Endothelial cell (in vitro differentiated cells): Measurements from ENCODE around the gene TAF3. TPM values are rescaled to one million over a fixed set of nuclear protein-coding genes. Genes with fewer than 3 reads are reported as not detected.
A peak's percentile ranks its signal among the peaks of the same experiment; 100 is the strongest.

Experiments used
- DNase-seq: peaks from one replicate; pipeline ENCODE4 v3.0.0; 2021; ENCODE audit warnings: low spot score
- H3K27ac Mint-ChIP-seq: one replicate; pipeline ENCODE4 v1.8.0; 2021; ENCODE audit warnings: mixed read lengths, inconsistent platforms; ENCODE audit not compliant: unreplicated experiment
- H3K27me3 Mint-ChIP-seq: one replicate; pipeline ENCODE4 v1.8.0; 2021; ENCODE audit warnings: mild to moderate bottlenecking, moderate library complexity, mixed read lengths, inconsistent platforms; ENCODE audit not compliant: unreplicated experiment
- H3K36me3 Mint-ChIP-seq: one replicate; pipeline ENCODE4 v1.8.0; 2021; ENCODE audit warnings: mild to moderate bottlenecking, low read depth, mixed read lengths, inconsistent platforms; ENCODE audit not compliant: unreplicated experiment
- H3K4me1 Mint-ChIP-seq: one replicate; pipeline ENCODE4 v1.8.0; 2021; ENCODE audit warnings: mild to moderate bottlenecking, mixed read lengths, inconsistent platforms; ENCODE audit not compliant: unreplicated experiment
- H3K4me3 Mint-ChIP-seq: one replicate; pipeline ENCODE4 v1.8.0; 2021; ENCODE audit warnings: mild to moderate bottlenecking, mixed read lengths, inconsistent platforms; ENCODE audit not compliant: unreplicated experiment
- H3K9me3 Mint-ChIP-seq: one replicate; pipeline ENCODE4 v1.8.0; 2021; ENCODE audit warnings: mixed read lengths, inconsistent platforms; ENCODE audit not compliant: unreplicated experiment
- total RNA-seq: library from RNA; stranded (reverse); fragmentation: NEBNext Ultra II Directional; extraction: Animal tissue kit (Norgen Biotek cat#: 25700); gene quantifications from one replicate; pipeline ENCODE4 v1.2.1, GENCODE V29; 2021; ENCODE audit not compliant: unreplicated experiment
- TF ChIP-seq, protein P1 (sequence below): fragments of 200-600 bp; sonication (generic); IDR thresholded peaks from one replicate; pipeline ENCODE4 v1.5.0; 2021; ENCODE audit warnings: antibody characterized with exemption; ENCODE audit not compliant: unreplicated experiment

TAF3 gene
- total RNA-seq, 1 donor from 2014 or later: 12.4 TPM

DNA sequence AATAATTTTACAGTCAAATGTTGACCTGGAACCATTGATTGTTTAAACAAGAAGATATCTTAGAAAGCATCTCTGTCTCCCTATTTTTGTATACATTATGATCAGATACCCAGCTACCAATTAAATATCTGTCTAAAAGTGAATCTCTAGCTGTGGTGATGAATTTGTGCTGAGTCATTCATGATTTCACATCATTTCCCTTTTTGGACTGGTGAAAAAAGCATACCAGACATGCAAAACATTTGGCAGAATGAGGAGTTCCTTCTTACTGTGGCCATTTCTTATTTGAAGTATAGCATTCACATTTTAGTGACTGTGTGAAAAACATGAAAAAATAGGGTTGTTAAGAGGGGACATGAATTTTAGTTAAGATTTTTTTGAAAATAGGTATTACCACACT, 138.2 kb downstream of the TAF3 start:
- DNase-seq: no peak
- H3K9me3 Mint-ChIP-seq: no peaks in the 10 kb centered on the region
- TF ChIP-seq, protein P1, sequence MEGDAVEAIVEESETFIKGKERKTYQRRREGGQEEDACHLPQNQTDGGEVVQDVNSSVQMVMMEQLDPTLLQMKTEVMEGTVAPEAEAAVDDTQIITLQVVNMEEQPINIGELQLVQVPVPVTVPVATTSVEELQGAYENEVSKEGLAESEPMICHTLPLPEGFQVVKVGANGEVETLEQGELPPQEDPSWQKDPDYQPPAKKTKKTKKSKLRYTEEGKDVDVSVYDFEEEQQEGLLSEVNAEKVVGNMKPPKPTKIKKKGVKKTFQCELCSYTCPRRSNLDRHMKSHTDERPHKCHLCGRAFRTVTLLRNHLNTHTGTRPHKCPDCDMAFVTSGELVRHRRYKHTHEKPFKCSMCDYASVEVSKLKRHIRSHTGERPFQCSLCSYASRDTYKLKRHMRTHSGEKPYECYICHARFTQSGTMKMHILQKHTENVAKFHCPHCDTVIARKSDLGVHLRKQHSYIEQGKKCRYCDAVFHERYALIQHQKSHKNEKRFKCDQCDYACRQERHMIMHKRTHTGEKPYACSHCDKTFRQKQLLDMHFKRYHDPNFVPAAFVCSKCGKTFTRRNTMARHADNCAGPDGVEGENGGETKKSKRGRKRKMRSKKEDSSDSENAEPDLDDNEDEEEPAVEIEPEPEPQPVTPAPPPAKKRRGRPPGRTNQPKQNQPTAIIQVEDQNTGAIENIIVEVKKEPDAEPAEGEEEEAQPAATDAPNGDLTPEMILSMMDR: no peak

DNA sequence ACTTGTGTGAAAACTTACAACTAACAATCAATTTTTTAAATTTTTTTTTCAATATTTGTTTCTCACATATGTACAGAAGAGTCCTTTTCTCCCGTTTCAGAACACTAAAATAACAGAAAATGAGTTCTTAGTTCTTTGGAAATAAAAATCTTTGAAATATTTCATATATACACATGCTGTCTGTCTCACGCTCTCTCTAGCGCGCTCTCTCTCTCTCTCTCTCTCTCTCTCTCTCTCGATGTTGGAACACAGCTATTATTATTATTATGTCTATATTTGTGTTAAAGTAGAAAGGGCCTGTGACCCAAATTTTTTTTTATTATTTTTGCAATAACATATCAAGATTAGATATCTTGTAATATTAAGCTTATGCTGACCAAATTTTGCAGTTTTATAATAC, 139.3 kb downstream of the TAF3 start:
- no peak for DNase-seq
- Mint-ChIP-seq H3K27me3 (peaks cover 2% of the 10 kb centered on the region), H3K4me3 (no peak overlapping the region), H3K9me3 (no peaks in the 10 kb centered on the region), H3K36me3 (no peaks in the 10 kb centered on the region), H3K4me1 (peaks cover 16% of the 10 kb centered on the region), H3K27ac (no peak overlapping the region)
- TF ChIP-seq, protein P1: no peak

More for the DNA sequence above, 138.2 kb downstream of the TAF3 start:
- Mint-ChIP-seq H3K4me1 (peaks cover 16% of the 10 kb centered on the region), H3K4me3 (no peak overlapping the region), H3K27me3 (peaks cover 2% of the 10 kb centered on the region), H3K27ac (peak overlapping the region; percentile 90), H3K36me3 (no peaks in the 10 kb centered on the region)

DNA sequence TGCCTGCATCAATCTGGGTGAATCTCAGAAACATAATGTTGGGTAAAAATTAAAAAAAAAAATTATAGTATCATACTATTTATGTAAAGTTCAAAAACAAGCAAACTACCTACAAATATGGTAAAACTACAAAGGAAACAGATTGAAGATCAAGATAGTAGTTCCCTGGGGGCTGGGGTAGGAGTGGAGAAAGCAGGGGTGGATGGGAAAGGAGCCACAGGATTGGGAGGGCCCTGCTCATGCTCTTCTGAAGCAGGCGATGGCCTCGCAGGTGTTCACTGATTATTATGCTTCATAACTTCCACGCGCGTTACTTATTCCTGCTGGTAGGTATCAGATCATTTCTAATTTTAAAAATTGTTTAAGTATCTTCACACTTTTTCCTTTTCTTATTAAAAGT, 140.1 kb downstream of the TAF3 start:
- no peak for DNase-seq
- H3K4me3 Mint-ChIP-seq: no peak overlapping the region
- no peak overlapping the region for H3K27ac Mint-ChIP-seq
- TF ChIP-seq, protein P1: no peak
- H3K36me3 Mint-ChIP-seq: no peaks in the 10 kb centered on the region
- peaks cover 1% of the 10 kb centered on the region for H3K27me3 Mint-ChIP-seq
- H3K4me1 Mint-ChIP-seq: peaks cover 12% of the 10 kb centered on the region
- H3K9me3 Mint-ChIP-seq: no peaks in the 10 kb centered on the region

DNA sequence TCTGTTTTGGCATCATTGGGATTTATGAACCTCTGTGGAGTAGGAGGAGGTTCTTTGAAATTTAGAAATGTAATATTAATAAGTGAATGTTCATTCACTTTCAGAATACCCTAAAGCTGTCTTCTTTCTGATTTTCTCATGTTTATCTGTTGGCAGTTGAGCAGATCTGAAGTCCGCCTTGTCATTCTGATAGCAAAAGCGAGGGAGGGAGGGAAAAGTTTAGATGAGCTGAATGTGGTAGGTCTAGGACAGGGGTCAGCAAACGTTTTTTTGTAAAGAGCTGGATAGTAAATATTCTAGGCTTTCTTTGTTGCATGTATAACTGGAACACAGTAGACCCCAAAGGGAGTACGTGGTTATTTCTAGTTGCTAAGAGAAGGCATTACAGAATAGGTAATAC, 141.8 kb downstream of the TAF3 start:
- TF ChIP-seq, protein P1: no peak
- Mint-ChIP-seq H3K9me3 (no peaks in the 10 kb centered on the region), H3K27ac (no peak overlapping the region), H3K4me3 (no peak overlapping the region), H3K4me1 (peaks cover 12% of the 10 kb centered on the region), H3K27me3 (no peaks in the 10 kb centered on the region), H3K36me3 (peaks cover 14% of the 10 kb centered on the region)
- no peak for DNase-seq

DNA sequence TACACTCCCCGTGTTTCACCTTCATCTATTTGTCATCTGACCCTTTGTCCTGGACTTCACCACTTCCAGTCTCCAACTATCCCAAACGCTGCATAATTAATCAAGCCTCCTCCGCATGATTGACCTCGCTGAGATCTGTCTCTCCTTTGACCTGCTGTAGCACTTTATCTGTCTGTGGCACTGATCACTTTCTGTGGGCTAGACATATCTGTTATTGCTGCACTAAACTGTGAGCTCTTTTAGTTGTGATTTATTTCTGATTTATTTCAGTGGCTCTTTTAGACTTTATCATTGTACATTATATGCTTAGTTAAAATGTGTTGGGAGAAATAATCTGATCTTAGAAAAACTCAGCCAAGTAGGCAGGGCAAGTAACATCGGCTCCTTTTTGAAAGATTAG, 144.3 kb downstream of the TAF3 start:
- DNase-seq: no peak
- peaks cover 2% of the 10 kb centered on the region for H3K4me1 Mint-ChIP-seq
- no peaks in the 10 kb centered on the region for H3K9me3 Mint-ChIP-seq
- H3K4me3 Mint-ChIP-seq: no peak overlapping the region
- no peaks in the 10 kb centered on the region for H3K27me3 Mint-ChIP-seq
- TF ChIP-seq, protein P1: no peak
- peaks cover 17% of the 10 kb centered on the region for H3K36me3 Mint-ChIP-seq
- H3K27ac Mint-ChIP-seq: no peak overlapping the region
